ENCODE results near the gene TMCC1.
A peak's percentile ranks its signal among the peaks of the same experiment; 100 is the strongest.

Gene TMCC1

GRCh38 chr3:129673897-129674797, 219.4 kb downstream of the TMCC1 start:
- DNase-seq = peak; percentile 11 to 26

DNA sequence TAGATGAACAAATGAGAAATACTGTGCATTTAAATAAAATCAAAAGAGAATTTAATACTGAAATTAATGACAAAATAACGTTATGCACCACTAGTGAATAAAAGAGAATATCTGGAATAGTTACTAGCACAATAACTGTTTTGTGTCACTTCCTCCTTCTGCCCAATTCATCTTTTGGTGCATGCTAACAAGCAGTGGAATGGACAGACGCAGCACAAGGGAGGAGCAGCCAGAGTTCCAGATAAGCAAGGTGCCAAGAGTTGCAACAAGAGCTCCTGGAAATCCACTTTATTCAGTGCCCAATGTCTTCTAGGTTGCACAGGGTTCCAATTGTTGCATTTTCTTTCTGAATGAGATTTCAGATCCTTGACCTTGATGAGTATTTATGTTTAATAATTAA, 220.5 kb downstream of the TMCC1 start:
- no peak for DNase-seq

DNA sequence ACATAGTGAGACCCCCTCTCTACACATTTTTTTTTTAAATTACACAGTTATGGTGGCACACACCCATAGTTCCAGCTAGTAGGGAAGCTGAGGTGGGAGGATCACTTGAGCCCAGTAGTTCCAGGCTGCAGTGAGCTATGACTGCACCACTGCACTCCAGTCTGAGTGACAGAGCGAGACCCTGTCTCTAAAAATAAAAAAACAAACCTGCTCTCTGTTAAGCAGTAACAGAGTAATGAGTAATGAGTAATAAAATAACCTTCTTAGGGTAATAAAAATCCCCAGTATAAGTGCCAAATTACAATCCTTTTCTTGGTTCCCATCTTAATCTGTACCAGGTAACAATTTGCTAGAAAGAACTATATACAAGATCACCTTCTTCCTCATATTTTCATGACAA, 221.1 kb downstream of the TMCC1 start:
- DNase-seq = no peak

DNA sequence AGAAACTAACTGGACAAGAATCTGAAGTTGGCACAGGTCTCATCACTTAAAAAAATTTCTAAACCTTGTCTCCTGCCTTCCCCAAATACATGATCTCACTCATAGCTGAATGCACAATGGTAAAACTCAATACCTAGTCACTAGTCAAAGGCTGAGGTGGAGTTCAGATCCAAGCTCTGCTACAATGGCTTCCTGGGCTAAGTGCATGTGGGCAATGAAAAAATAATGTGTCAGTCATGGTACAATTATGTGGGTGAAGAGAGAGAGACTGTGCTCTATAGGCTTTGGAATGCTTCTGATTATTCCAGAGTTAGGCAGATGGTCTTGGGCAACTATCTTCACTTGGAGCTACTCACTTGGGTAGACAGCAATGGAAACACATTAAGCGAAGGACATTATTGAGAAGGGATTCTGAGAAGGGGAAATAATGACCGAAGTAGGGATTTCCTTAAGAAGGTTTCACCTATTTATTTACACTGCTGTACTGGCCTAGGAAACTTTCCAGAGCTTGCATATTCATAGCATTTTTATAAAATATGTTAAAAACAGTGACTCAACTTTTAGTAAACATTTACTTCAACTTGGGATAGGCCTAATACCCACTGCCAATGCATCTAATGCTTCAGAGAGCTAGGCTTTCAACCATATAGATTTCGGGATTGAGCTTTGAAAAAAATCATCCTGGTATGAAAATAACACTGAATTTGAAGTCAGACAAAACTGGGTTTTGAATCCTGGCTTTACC, 228.3 kb downstream of the TMCC1 start:
- no peak for DNase-seq

GRCh38 chr3:129663930-129664646, 229.4 kb downstream of the TMCC1 start:
- DNase-seq = no peak

- no peak for DNase-seq
Measured at GRCh38 chr3:129663045-129663446, 230.5 kb downstream of the TMCC1 start.

DNA sequence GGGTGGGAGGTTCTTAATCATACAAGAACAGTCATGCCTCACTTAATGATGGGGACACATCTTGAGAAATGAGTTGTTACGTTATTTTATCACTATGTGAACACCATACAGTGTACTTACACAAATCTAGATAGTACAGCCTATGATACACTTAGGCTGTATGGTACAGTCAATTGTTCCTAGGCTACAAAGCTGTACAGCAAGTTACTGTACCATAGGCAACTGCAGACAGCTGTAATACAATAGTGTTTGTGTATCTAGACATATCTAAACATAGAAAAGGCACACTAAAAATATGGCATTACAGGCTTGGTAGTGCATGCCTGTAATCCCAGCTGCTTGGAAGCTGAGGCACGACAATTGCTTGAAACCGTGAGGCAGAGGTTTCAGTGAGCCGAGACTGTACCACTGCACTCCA, 231.3 kb downstream of the TMCC1 start:
- peak; percentile 42 to 54 for DNase-seq

DNA sequence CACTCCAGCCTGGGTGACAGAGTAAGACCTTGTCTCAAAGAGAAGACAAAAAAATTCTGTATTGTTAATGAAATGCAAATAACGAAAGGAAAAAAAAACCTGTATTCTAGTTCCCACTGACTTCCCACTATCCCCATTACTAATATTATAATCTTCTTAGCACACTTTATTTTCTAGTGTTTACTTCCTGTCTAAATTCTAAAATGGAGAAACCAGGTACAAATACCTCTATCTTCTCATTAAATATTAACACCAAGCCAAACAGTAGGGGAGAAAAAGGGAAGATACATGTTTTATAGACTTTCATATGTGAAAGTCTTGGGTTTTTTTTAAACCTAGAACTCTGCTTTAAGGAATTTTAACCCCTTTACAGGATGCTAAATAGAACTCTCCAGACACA, 231.7 kb downstream of the TMCC1 start:
- DNase-seq = no peak

DNA sequence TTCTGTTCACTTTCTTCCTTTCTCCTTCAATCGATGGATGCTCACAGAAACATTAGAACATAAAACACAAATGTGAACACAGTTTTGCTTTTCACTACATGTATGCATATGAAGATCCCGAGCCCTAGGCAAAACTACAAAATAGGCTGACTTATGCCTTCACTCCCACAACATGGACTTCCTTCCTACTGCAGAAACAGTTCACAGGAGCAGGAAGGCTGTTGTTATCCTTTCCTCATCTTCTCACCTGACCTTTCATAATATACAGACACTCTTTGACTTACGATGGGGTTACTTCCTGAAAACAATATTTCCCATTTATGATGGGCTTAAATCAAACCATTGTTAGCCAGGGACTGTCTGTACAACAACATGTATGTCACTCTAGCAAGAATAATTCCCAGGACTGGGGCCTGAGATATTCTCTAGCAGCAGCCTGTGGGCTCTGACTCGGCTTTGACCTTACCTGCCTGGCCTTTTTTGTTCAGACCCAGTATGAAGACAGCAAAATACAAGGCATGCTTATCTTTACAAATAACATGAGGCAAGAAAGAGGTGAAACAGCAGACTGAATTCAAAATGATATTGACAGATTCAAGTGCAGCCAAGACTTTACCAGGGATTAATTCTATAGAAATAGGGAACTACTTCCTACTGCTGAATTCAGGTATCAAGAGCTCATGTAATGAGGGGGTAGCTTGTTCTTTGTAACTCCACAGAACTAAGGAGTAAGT, 235.2 kb downstream of the TMCC1 start:
- peak in 1 of 2 donors; percentile 23 for DNase-seq

GRCh38 chr3:129657261-129658046, 236.1 kb downstream of the TMCC1 start:
- DNase-seq = no peak

- no peak for DNase-seq
Measured at GRCh38 chr3:129656659-129657247, 236.8 kb downstream of the TMCC1 start.

DNA sequence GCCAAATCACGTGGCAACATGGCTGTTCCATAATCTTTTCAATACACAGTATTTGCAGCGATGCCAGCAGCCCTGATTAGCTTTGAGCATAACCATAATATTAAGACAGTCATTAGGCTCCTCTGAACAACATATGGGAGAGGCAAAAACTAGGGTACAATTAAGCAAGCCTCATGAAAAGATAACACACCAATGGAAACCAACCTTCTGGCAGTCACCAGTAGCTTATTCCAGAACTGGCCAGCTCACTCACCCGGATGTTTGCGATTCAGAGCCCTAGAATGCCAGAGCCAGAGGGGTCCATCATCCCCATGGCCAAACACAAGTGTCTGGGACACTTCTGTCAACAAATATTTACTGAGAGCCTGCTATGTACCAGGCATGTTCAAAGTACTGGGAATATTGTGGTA, 238.2 kb downstream of the TMCC1 start:
- no peak for DNase-seq

GRCh38 chr3:129654131-129654530, 239.4 kb downstream of the TMCC1 start:
- no peak for DNase-seq

GRCh38 chr3:129653019-129653418, 240.5 kb downstream of the TMCC1 start:
- no peak for DNase-seq

GRCh38 chr3:129651435-129652202, 241.9 kb downstream of the TMCC1 start:
- no peak for DNase-seq

GRCh38 chr3:129650256-129650872, 243.1 kb downstream of the TMCC1 start:
- DNase-seq = peak; percentile 85 to 87

- DNase-seq = no peak
Measured at GRCh38 chr3:129648391-129648790, 245.1 kb downstream of the TMCC1 start.

DNA sequence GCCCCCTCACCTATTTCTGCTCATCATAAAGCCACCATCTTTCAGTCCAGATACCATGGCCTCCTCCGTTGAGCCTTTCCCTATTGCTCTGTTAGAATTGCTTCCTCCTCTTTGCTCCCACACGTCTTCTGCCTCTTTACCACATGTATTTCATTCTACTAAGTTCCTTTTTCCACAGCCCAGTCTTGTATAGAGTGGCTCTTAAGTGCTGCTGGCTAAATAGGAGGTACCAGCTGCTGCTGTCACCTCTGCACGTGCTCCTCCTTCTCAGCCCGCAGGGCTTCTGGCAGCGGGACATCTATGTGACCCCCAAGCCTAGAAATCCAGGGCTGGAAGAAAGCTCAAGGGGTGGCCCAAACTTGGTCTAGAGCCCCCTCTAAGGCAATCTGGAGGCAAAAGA, 248.2 kb downstream of the TMCC1 start:
- peak; percentile 70 to 78 for DNase-seq

GRCh38 chr3:129644836-129645235, 248.7 kb downstream of the TMCC1 start:
- no peak for DNase-seq
